Measurements from ENCODE around the gene TTLL4. TPM values are rescaled to one million over a fixed set of nuclear protein-coding genes. Genes with fewer than 3 reads are reported as not detected.
A peak's percentile ranks its signal among the peaks of the same experiment; 100 is the strongest.

Gene TTLL4
- total RNA-seq, 4 donors from 2014 or later, result 9.5 to 24.3 (median 15.0) TPM

DNA sequence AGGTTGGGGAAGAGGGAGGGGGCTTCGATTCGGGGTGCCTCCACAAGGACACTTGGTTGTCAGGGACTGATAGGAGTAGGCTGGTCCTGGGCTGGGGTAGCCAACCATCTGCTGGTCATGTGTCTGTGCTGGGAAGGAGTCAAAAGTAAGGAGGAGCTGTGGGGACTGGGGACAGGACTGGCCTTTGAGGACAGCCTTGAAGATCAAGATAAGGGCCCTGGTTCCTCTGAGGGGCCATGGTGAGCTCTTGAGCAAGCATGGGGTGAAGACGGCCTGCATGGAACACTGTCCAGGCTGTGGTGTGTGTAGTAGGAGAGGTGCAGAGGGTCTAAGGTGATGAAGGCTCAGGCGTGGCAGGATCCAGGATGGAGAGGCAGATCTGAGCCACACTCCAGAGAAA lies 73.1 kb downstream of the TTLL4 start:
- DNase-seq (ENCODE audit: low spot score), result no peak
- no peak for ATAC-seq (ENCODE audit: low FRiP score)
- TF ChIP-seq, protein P1, sequence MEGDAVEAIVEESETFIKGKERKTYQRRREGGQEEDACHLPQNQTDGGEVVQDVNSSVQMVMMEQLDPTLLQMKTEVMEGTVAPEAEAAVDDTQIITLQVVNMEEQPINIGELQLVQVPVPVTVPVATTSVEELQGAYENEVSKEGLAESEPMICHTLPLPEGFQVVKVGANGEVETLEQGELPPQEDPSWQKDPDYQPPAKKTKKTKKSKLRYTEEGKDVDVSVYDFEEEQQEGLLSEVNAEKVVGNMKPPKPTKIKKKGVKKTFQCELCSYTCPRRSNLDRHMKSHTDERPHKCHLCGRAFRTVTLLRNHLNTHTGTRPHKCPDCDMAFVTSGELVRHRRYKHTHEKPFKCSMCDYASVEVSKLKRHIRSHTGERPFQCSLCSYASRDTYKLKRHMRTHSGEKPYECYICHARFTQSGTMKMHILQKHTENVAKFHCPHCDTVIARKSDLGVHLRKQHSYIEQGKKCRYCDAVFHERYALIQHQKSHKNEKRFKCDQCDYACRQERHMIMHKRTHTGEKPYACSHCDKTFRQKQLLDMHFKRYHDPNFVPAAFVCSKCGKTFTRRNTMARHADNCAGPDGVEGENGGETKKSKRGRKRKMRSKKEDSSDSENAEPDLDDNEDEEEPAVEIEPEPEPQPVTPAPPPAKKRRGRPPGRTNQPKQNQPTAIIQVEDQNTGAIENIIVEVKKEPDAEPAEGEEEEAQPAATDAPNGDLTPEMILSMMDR (IDR thresholded peaks at IDR 0.05), result no peak

DNA sequence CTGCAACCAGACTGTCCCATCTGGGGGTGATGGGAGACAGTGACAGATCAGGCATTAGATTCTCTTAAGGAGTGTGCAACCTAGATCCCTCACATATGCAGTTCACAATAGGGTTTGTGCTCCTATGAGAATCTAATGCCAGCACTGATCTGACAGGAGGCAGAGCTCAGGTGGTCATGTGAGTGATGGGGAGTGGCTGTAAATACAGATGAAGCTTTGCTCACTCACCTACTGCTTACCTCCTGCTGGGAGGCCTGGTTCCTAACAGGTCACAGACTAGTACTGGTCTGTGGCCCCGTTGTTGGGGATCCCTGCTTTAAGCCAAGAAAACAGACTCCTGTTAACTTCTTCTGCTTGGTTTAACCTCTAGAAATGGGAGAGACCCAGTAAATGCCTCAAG lies 74.5 kb downstream of the TTLL4 start:
- TF ChIP-seq, protein P1 (IDR thresholded peaks at IDR 0.05), result no peak
- DNase-seq (ENCODE audit: low spot score) (no peak), ATAC-seq (ENCODE audit: low FRiP score) (no peak)

DNA sequence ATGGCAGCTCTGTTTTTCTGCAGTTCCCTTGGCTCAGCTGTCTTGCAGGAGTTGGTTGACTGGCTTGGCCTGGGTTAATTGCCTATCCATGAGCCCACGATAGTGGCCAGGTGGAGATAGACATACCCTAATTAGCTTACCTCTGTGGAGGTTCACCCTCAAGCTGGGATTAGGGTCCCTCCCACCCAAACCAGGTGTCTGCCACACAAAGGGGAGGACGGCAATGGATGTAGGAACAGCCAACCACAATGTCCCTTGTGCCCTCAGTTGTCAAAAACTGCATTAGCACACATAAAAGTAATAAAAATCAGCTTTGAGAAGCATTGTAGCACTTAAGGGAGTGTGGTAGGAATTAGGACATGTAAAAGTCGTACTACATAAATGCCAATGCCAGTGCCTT lies 75.5 kb downstream of the TTLL4 start:
- no peak for ATAC-seq (ENCODE audit: low FRiP score)
- no peak for DNase-seq (ENCODE audit: low spot score)
- TF ChIP-seq, protein P1 (IDR thresholded peaks at IDR 0.05), result no peak

DNA sequence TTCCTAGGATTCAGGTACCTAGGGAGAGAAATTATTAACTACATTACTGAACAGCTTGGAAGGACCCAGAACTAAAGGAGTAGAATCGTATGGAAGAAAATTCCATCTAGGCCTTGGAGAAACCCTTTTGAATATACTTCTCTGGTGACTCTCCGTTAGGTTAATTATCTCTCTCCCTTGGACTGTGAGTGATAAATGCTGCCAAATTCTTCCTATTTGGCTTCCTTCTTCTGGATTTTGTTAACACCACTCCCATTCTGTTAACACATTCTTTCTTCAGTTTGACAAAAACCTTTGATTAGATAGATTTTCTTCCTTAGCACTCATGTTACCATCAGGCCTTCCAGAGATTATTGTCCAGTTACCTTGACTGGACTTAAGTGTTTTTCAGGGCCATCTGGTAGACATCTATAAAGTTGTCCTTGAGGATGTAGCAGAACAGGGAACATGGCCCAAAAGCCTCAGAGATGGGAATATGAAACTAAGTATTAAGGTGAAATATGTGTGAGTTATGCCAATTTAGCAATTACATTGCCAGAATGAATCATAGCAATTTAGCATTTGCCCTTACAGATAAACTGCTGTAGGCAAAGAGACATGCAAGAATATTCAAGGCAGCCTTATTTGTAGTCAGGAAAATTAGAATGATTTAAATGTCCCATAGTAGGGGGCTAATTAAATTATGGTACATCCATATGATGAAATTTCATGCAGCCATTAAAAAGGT lies 78.1 kb downstream of the TTLL4 start:
- DNase-seq (ENCODE audit: low spot score), result no peak
- TF ChIP-seq, protein P1 (IDR thresholded peaks at IDR 0.05), result no peak
- peak; percentile 69 for ATAC-seq (ENCODE audit: low FRiP score)

DNA sequence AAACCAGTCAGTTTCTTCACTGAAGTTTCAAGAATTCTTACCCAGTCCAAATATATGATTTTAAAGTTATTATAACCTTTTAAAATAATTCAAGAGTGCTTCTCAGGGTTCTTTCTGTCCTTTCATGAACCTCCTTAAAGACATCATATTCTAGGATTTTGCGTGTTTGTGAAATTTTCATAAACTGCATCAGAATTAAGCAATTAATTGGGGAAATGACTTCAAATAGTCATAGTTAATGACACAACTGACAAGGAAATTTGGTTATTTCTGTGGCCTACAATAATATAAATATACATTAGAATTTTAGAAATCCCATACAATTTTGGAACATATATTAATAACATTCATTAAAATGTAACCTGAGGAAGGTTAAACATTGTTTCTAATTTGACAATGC lies 81.8 kb downstream of the TTLL4 start:
- ATAC-seq (ENCODE audit: low FRiP score) (no peak), DNase-seq (ENCODE audit: low spot score) (no peak)
- TF ChIP-seq, protein P1 (IDR thresholded peaks at IDR 0.05), result no peak

DNA sequence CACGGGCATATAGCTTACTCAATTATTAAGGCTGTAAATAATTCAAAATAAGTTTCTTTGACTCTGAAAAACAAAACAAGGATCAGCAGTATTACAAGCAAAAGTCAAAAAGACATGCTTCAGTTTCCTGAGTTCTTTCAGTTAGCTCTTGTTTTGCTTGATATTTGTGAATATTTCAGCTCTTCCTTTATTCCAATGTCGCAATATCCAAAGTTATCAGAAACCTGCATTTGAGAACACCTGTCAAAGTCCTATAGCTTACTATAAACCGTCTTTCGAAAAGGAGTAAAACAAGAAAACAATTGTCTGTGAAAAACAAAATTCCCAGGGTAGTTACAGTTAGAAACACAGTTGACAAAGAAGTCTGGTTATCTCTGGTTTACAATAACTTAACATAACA lies 86.1 kb downstream of the TTLL4 start:
- no peak for ATAC-seq (ENCODE audit: low FRiP score)
- TF ChIP-seq, protein P1 (IDR thresholded peaks at IDR 0.05), result no peak
- DNase-seq (ENCODE audit: low spot score), result no peak

DNA sequence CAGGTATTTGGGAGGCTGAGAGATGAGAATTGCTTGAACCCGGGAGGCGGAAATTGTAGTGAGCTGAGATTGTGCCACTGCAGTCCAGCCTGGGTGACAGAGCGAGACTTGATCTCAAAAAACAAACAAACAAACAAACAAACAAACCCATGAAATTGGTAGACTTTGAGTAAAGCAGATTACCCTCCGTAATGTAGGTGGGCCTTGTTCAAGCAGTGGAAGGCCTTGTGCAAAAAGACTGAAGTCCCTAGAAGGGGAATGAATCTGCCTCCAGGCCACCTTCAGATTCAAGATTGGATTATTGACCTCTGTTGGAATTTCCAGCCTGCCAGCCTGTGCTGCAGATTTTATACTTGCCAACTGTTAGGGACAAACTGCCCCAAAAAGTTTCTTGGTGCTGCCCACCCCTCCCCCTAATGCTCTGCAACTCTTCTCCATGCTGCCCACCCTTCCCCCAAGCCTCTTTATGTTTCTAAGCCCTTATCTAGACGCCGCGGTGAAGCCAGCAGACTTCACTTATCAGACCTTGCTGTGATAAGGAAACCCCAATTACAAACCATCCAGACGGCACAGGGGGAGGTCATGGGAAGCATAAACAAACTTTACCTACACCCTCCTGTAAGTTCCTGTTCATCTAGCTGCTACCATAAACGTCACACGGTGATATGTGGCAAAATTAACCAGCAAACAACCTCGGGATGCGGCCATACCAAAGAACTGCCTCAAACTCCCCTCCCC lies 88.3 kb downstream of the TTLL4 start:
- DNase-seq (ENCODE audit: low spot score), result no peak
- TF ChIP-seq, protein P1 (IDR thresholded peaks at IDR 0.05), result no peak

More for the DNA sequence above, 88.3 kb downstream of the TTLL4 start:
- ATAC-seq (ENCODE audit: low FRiP score), result no peak

Measured in omental fat pad (tissue), 4 donors.